ENCODE data around the gene PLCG1.

DNA sequence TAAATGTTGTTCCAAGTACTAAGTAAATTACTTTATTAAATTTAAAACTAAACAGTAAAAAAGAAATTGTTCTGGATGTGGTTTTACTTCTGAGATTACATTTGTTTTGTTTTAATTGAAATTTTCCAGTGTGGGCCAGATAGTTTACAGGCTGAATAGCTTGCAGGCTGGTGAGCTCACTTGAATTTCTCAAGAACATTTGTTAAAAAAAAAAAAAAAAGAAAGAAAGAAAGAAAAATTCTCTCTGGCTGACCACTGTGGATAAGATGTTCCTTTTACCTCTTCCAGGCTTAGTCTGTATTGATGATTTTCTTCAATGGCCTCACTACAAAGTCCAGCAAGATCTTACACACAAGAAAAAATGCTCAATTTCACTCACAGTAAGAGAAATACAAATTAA lies 85.4 kb downstream of the PLCG1 start:
- TF ChIP-seq, protein P1, sequence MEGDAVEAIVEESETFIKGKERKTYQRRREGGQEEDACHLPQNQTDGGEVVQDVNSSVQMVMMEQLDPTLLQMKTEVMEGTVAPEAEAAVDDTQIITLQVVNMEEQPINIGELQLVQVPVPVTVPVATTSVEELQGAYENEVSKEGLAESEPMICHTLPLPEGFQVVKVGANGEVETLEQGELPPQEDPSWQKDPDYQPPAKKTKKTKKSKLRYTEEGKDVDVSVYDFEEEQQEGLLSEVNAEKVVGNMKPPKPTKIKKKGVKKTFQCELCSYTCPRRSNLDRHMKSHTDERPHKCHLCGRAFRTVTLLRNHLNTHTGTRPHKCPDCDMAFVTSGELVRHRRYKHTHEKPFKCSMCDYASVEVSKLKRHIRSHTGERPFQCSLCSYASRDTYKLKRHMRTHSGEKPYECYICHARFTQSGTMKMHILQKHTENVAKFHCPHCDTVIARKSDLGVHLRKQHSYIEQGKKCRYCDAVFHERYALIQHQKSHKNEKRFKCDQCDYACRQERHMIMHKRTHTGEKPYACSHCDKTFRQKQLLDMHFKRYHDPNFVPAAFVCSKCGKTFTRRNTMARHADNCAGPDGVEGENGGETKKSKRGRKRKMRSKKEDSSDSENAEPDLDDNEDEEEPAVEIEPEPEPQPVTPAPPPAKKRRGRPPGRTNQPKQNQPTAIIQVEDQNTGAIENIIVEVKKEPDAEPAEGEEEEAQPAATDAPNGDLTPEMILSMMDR (IDR thresholded peaks at IDR 0.05): no peak
- no peak for TF ChIP-seq POLR2A (IDR thresholded peaks at IDR 0.05)
